Right atrium auricular region (tissue), 2 donors: Measurements from ENCODE around the gene PRKCZ. TPM values are rescaled to one million over a fixed set of nuclear protein-coding genes. Genes with fewer than 3 reads are reported as not detected.
A peak's percentile ranks its signal among the peaks of the same experiment; 100 is the strongest.

Source experiments
- DNase-seq: peaks from one replicate; pipeline ENCODE4 v3.0.0-alpha.2; 2019; ENCODE audit warnings: low spot score
- H3K27ac ChIP-seq, 2 donors: fragments of 200-600 bp; sonication (generic); 1 replicate in 1 of 2; 2 replicates in 1 of 2; pipeline ENCODE4 v1.5.1; 2016 to 2019
- H3K27me3 ChIP-seq, 2 donors: fragments of 200-600 bp; sonication (generic); one replicate each; pipeline versions ENCODE4 v1.5.1 to v1.6.0; 2017 to 2019
- H3K36me3 ChIP-seq: fragments of 200-600 bp; sonication (generic); one replicate; pipeline ENCODE4 v1.5.1; 2016
- H3K4me1 ChIP-seq, 2 donors: fragments of 200-600 bp; sonication (generic); one replicate each; pipeline versions ENCODE4 v1.5.1 to v1.6.0; 2017 to 2019
- H3K4me3 ChIP-seq, 2 donors: fragments of 200-600 bp; sonication (generic); 1 replicate in 1 of 2; 2 replicates in 1 of 2; pipeline ENCODE4 v1.5.1; 2017 to 2019; ENCODE audit warnings: mild to moderate bottlenecking in 1 of 2, moderate library complexity in 1 of 2
- H3K9me3 ChIP-seq, 2 donors: fragments of 200-600 bp; sonication (generic); one replicate each; pipeline ENCODE4 v1.5.1; 2019
- total RNA-seq, 2 donors: library from RNA; depleted of rRNA; stranded (reverse); fragments of >200 nt; gene quantifications; one replicate each; pipeline ENCODE4 v1.1.0, GENCODE V29; 2016
- TF ChIP-seq, protein P1 (sequence below), 2 donors: fragments of 200-600 bp; sonication (generic); IDR thresholded peaks; one replicate each; pipeline ENCODE4 v1.5.1; 2019; ENCODE audit warnings: antibody characterized with exemption in 2 of 2

Gene PRKCZ
- total RNA-seq = 10 to 100 TPM; 15.3 to 16.4 TPM

DNA sequence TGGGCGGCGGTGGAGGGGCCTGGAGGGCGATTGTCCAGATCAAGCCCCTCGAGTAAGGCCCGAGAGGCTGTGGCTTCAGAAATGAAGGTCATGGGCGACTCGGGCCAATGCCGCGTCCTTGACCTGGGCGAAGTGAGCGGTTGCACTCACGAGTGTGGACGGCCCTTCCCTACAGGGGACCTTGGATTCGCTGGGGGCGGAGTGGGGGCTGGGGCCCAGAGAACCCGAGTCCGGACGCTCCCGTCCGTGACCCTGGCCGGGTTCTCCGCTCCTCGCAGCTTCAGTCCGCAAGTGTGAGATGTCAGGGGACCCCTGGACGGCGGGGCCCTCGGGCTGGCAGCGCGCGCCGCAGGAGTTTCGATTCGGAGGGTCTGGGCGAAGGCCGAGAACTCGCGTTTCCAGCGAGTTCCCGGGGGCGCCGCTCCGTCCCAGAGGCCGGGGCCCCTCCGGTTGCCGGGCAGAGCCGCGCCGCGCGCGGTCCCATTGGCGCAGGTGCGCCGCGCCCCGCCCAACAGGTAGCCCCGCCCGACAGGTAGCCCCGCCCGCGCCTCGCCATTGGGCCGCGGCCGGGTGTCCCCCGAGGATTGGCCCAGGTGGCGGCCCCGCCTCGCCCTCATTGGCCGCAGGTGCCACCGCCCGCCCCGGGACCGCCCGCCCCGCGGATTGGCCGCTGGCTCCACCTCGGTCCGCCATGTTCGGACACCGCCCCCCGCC, at the start of gene PRKCZ:
PRKCZ (plus strand) TSS at position 694 of the 714 bp plus-strand sequence. CDS start 220 bp downstream, outside the sequence.
- Histone ChIP-seq H3K27ac (peak within 1 kb of the TSS; percentile 60 to 75), H3K27me3 (peaks cover 0 to 4% of the 10 kb centered on the region in 2 donors)

DNA sequence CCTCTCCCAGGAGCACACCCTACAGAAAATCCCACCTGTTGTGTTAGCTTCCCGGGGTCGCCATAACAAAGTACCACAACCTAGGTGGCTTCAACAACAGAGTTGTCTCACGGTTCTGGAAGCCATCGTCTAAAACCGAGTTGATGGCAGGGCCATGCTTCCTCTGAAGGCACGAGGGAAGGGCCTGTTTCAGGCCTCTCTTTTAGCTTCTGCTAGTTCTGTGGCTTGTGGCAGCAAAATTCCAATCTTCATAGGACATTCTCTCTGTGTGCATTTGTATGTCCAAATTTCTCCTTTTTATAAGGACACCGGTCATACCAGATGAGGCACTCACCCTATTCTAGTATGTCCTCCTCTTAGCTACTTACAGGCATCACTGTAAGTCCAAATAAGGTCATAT, 49.8 kb upstream of the PRKCZ start:
- H3K27ac ChIP-seq = no peak overlapping the region
- H3K36me3 ChIP-seq = no peaks in the 10 kb centered on the region
- TF ChIP-seq, protein P1, sequence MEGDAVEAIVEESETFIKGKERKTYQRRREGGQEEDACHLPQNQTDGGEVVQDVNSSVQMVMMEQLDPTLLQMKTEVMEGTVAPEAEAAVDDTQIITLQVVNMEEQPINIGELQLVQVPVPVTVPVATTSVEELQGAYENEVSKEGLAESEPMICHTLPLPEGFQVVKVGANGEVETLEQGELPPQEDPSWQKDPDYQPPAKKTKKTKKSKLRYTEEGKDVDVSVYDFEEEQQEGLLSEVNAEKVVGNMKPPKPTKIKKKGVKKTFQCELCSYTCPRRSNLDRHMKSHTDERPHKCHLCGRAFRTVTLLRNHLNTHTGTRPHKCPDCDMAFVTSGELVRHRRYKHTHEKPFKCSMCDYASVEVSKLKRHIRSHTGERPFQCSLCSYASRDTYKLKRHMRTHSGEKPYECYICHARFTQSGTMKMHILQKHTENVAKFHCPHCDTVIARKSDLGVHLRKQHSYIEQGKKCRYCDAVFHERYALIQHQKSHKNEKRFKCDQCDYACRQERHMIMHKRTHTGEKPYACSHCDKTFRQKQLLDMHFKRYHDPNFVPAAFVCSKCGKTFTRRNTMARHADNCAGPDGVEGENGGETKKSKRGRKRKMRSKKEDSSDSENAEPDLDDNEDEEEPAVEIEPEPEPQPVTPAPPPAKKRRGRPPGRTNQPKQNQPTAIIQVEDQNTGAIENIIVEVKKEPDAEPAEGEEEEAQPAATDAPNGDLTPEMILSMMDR (IDR thresholded peaks at IDR 0.05) = no peak
- no peaks in the 10 kb centered on the region for H3K9me3 ChIP-seq
- DNase-seq = no peak
- H3K4me1 ChIP-seq = no peaks in the 10 kb centered on the region
- H3K27me3 ChIP-seq = peaks cover 5 to 6% of the 10 kb centered on the region in 2 donors
- no peak overlapping the region for H3K4me3 ChIP-seq

More for the DNA sequence above, at the start of gene PRKCZ:
- no peaks in the 10 kb centered on the region for H3K36me3 ChIP-seq
- H3K9me3 ChIP-seq = no peaks in the 10 kb centered on the region
- DNase-seq = peak; percentile 64
- TF ChIP-seq, protein P1 (IDR thresholded peaks at IDR 0.05) = no peak
- peaks cover 0 to 32% of the 10 kb centered on the region in 2 donors for H3K4me1 ChIP-seq
- peak within 1 kb of the TSS; percentile 58 to 65 for H3K4me3 ChIP-seq

DNA sequence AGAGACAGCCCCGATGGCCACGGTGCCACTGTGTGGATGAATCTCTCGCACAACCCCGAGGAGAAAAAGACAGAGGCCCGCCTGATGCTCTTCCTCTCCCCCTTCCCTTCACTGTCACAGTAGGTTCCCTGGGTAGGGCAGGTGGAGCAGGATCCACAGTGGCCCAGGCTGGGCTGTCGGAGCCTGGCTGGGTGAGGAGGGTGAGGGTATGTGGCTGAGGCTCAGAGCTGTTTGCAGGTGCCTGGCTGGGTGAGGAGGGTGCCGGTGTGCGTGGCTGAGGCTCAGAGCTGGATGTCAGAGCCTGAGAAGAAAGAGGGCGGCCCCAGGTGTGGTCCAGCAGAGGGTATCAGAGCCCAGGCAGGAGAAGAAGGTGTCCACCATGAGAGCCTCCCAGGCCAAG, 49.4 kb upstream of the PRKCZ start:
- TF ChIP-seq, protein P1 (IDR thresholded peaks at IDR 0.05) = no peak
- no peak overlapping the region for H3K4me3 ChIP-seq
- peaks cover 5 to 6% of the 10 kb centered on the region in 2 donors for H3K27me3 ChIP-seq
- H3K27ac ChIP-seq = no peak overlapping the region
- H3K36me3 ChIP-seq = no peaks in the 10 kb centered on the region
- no peaks in the 10 kb centered on the region for H3K9me3 ChIP-seq
- no peaks in the 10 kb centered on the region for H3K4me1 ChIP-seq
- no peak for DNase-seq

DNA sequence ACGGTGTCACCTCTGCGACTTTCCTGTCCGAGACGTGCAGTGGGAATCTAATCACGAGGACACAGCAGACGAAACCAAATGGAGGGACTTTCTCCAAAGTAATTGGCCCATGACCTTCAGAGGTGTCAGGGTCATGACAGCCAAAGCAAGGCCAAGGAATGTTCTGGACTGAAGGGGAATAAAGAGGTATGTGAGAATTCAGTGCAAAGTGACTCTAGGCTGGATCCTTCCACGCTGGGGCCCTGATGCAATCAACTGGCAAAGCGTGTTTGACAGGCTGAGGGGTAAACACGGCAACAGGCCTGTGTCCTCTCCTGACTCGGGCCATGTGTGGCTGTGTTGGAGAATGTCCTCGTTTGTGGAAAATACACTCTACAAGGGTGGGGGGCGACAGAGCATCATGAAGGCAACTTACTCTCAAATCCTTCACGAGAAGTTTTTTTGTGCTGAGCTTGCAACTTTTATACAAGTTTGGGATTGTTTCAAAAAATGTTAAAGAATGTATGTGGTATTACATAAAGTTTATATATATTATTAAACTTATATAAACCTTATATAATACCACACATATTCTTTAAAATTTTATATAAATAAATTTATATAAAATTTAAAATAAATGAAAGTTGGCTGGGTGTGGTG, 48.3 kb upstream of the PRKCZ start:
- TF ChIP-seq, protein P1 (IDR thresholded peaks at IDR 0.05) = no peak
- Histone ChIP-seq H3K27me3 (peaks cover 5 to 6% of the 10 kb centered on the region in 2 donors), H3K4me1 (no peaks in the 10 kb centered on the region), H3K9me3 (no peaks in the 10 kb centered on the region), H3K4me3 (no peak overlapping the region), H3K27ac (no peak overlapping the region), H3K36me3 (no peaks in the 10 kb centered on the region)
- DNase-seq = no peak

DNA sequence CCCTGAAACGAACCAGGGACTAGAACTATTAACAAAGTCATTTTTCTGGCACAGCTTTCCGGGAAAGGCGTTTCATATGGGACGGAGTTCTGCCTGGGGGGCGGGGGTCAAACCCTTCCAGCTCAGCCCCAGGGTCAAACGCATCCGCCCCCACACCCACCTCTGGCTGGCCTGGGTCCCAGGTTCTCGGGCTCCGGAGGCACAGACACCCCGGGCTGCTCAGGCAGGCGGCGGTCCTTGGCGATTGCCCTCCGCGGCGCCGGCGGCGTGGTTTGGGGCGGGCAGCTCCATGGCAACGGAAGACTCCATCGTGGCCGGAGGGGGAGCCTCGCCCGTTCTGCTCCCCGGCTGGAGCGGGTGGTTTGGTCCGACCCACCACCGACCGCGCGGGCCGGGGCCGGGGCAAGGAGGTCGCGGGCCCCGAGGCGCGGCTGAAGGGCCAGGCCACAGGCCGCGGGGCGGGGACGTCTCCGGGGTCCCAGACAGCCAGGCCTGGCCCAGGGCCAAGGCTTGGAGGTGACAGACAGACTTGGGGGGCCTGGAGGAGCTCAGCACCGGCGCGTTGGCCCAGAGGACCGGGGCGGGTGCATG, 46.6 kb upstream of the PRKCZ start, which contains the start of gene CFAP74:
CFAP74 (minus strand) TSS at position 246 of the 591 bp plus-strand sequence. CDS start 12,830 bp downstream, outside the sequence.
- H3K4me3 ChIP-seq = peak within 1 kb of the TSS in 1 of 2 donors; percentile 16
- H3K27me3 ChIP-seq = peaks cover 5 to 6% of the 10 kb centered on the region in 2 donors
- DNase-seq = no peak
- no peaks in the 10 kb centered on the region for H3K36me3 ChIP-seq
- TF ChIP-seq, protein P1 (IDR thresholded peaks at IDR 0.05) = no peak
- H3K9me3 ChIP-seq = no peaks in the 10 kb centered on the region
- no peak within 1 kb of the TSS for H3K27ac ChIP-seq
- H3K4me1 ChIP-seq = no peaks in the 10 kb centered on the region
